Endothelial cell of umbilical vein (primary cell): ENCODE measurements around the gene GPR135. TPM values are rescaled to one million over a fixed set of nuclear protein-coding genes. Genes with fewer than 3 reads are reported as not detected.

Experiments
- BruUV-seq: library from RNA; stranded (reverse); fragments of 400-500 nt; replicated peaks from 2 replicates; lab custom pipeline; 2021; lab: Mats Ljungman, UMichigan
- CTCF ChIA-PET: fragments of 300-600, 350-600 bp; sonication (Branson Sonifier 250); formaldehyde crosslinking; loops from one replicate; lab custom pipeline; 2021; ENCODE audit warnings: antibody characterized with exemption, inconsistent platforms; lab: Charles Lee
- POLR2A ChIA-PET: fragments of 300-600, 350-600 bp; sonication (Branson Sonifier 250); formaldehyde crosslinking; loops from one replicate; lab custom pipeline; 2021; ENCODE audit warnings: antibody characterized with exemption, inconsistent platforms; lab: Charles Lee
- DNase-seq: peaks from one replicate; pipeline ENCODE4 v3.0.0-alpha.2; 2011; ENCODE audit warnings: low read depth, low spot score
- FAIRE-seq: peaks from 2 replicates; lab custom pipeline; 2011; peaks lifted over from hg19 to GRCh38; lab: Jason Lieb, UNC
- H2AFZ ChIP-seq: 2 replicates; pipeline ENCODE4 v1.6.0; 2012; ENCODE audit warnings: low read depth, low read length, control low read depth, inconsistent platforms
- H3K27ac ChIP-seq: 2 replicates; pipeline ENCODE4 v1.5.1; 2011; ENCODE audit warnings: low read depth, mild to moderate bottlenecking, control low read depth, low read length, moderate library complexity; ENCODE audit not compliant: insufficient read depth
- H3K27me3 ChIP-seq, 2 experiments: 2 replicates each; pipeline versions ENCODE4 v1.6.0 to v1.6.1; 2011; ENCODE audit warnings: low read length in 2 of 2, mixed read lengths in 1 of 2; ENCODE audit not compliant: control insufficient read depth in 2 of 2, insufficient read depth in 2 of 2
- H3K36me3 ChIP-seq, 2 experiments: 2 replicates in 1 of 2; 3 replicates in 1 of 2; pipeline ENCODE4 v1.5.1; 2011; ENCODE audit warnings: low read length in 2 of 2, mild to moderate bottlenecking in 1 of 2, moderate library complexity in 1 of 2; ENCODE audit not compliant: control insufficient read depth in 2 of 2, insufficient read depth in 2 of 2; ENCODE audit errors: extremely low read depth in 1 of 2
- H3K4me1 ChIP-seq: 3 replicates; pipeline ENCODE4 v1.5.1; 2011; ENCODE audit warnings: mild to moderate bottlenecking, low read length; ENCODE audit not compliant: control insufficient read depth, insufficient read depth; ENCODE audit errors: extremely low read depth
- H3K4me2 ChIP-seq: 2 replicates; pipeline ENCODE4 v1.6.1; 2011; ENCODE audit warnings: low read length, control low read depth, mixed read lengths; ENCODE audit not compliant: insufficient read depth
- H3K4me3 ChIP-seq, 3 experiments: fragments of 200-600 bp in 1 of 3; sonication (generic), shearing (Covaris generic) in 1 of 3; replicated peaks in 1 of 3; 2 replicates each; pipeline ENCODE4 v1.5.1; 2011 to 2016; ENCODE audit warnings: control low read depth in 3 of 3, low read length in 3 of 3, mild to moderate bottlenecking in 2 of 3, inconsistent platforms in 1 of 3, low read depth in 1 of 3, moderate library complexity in 1 of 3; ENCODE audit not compliant: insufficient read depth in 1 of 3
- H3K79me2 ChIP-seq: 2 replicates; pipeline ENCODE4 v1.6.0; 2012; ENCODE audit warnings: low read length, inconsistent platforms; ENCODE audit not compliant: control insufficient read depth, insufficient read depth
- H3K9ac ChIP-seq: replicated peaks from 2 replicates; pipeline ENCODE3; 2011; ENCODE audit warnings: low read length, control low read depth; ENCODE audit not compliant: insufficient read depth; ENCODE audit errors: extremely low read depth
- H3K9me1 ChIP-seq: replicated peaks from 3 replicates; pipeline ENCODE4 v1.6.0; 2011; ENCODE audit warnings: mild to moderate bottlenecking, low read length; ENCODE audit not compliant: control insufficient read depth, insufficient read depth; ENCODE audit errors: extremely low read depth
- H3K9me3 ChIP-seq: replicated peaks from 2 replicates; pipeline ENCODE4 v1.5.1; 2012; ENCODE audit warnings: low read length, inconsistent platforms; ENCODE audit not compliant: control insufficient read depth, insufficient read depth
- H4K20me1 ChIP-seq: replicated peaks from 2 replicates; pipeline ENCODE3; 2011; ENCODE audit warnings: mild to moderate bottlenecking, low read length; ENCODE audit not compliant: control insufficient read depth, insufficient read depth; ENCODE audit errors: extremely low read depth
- CTCF ChIP-seq, 2 donors: IDR thresholded peaks; 1 replicate in 1 of 2; 2 replicates in 1 of 2; pipeline ENCODE4 v1.5.1; 2011; ENCODE audit warnings: low read length in 2 of 2, mild to moderate bottlenecking in 2 of 2, moderate library complexity in 2 of 2, control low read depth in 1 of 2, inconsistent platforms in 1 of 2, low read depth in 1 of 2; ENCODE audit not compliant: insufficient read depth in 1 of 2; ENCODE audit errors: extremely low read depth in 1 of 2
- EZH2 ChIP-seq: IDR thresholded peaks from 2 replicates; pipeline ENCODE4 v1.6.1; 2012; ENCODE audit warnings: borderline replicate concordance, low read depth, mild to moderate bottlenecking, moderate library complexity, low read length, inconsistent platforms; ENCODE audit not compliant: severe bottlenecking
- FOS ChIP-seq: IDR thresholded peaks from 2 replicates; pipeline ENCODE4 v1.6.1; 2011; ENCODE audit warnings: mild to moderate bottlenecking, low read length, moderate library complexity, borderline replicate concordance; ENCODE audit not compliant: insufficient read depth
- GATA2 ChIP-seq: IDR thresholded peaks from 2 replicates; pipeline ENCODE4 v1.7.0; 2011; ENCODE audit warnings: low read depth, mild to moderate bottlenecking, moderate library complexity, mixed read lengths, low read length; ENCODE audit not compliant: insufficient read length, insufficient read depth
- JUN ChIP-seq: IDR thresholded peaks from 2 replicates; pipeline ENCODE4 v1.6.1; 2011; ENCODE audit warnings: borderline replicate concordance, low read depth; ENCODE audit not compliant: insufficient read length, insufficient read depth
- MAX ChIP-seq: IDR thresholded peaks from 2 replicates; pipeline ENCODE4 v1.6.1; 2011; ENCODE audit not compliant: insufficient read depth, insufficient read length
- MYC ChIP-seq: IDR thresholded peaks from one replicate; pipeline ENCODE4 v1.6.1; 2011; ENCODE audit warnings: mild to moderate bottlenecking, low read depth, low read length
- POLR2A ChIP-seq: IDR thresholded peaks from 2 replicates; pipeline ENCODE4 v1.6.1; 2012; ENCODE audit warnings: low read depth, mild to moderate bottlenecking, control low read depth, low read length
- POLR2AphosphoS5 ChIP-seq: IDR thresholded peaks from 2 replicates; pipeline ENCODE4 v1.6.1; 2012; ENCODE audit warnings: low read depth, mild to moderate bottlenecking, control low read depth, low read length, moderate library complexity; ENCODE audit not compliant: insufficient read depth
- dilution Hi-C: fragments of 300-500 bp; cut with MboI; formaldehyde crosslinking; loops from one replicate; pipeline ENCODE4 v1.15.0; 2019; ENCODE audit warnings: low sequenced_read_pairs; ENCODE audit not compliant: extremely low pct_ligation_motif_present
- intact Hi-C: fragments of 100-400 bp; cut with micrococcal nuclease; formaldehyde crosslinking; loops from one replicate; pipeline ENCODE4 v1.10.0; 2022
- polyA plus RNA-seq, 4 experiments: library from polyadenylated mRNA; depleted of rRNA in 3 of 4; stranded (reverse) in 3 of 4; unstranded in 1 of 4; fragments of >200 nt; gene quantifications; 2 replicates each; pipeline versions ENCODE4 v1.2.1 to v1.2.3, GENCODE V29; 2011 to 2012; ENCODE audit warnings: missing spikeins in 1 of 4
- total RNA-seq: library from RNA; stranded (reverse); gene quantifications from 2 replicates; pipeline ENCODE4 v1.2.3, GENCODE V29; 2021

Gene GPR135
- total and polyA plus RNA-seq, 2 donors (not counting 3 experiments of a cell fraction or from before 2014, with no cell fraction given): 0.80 to 3.4 TPM

DNA sequence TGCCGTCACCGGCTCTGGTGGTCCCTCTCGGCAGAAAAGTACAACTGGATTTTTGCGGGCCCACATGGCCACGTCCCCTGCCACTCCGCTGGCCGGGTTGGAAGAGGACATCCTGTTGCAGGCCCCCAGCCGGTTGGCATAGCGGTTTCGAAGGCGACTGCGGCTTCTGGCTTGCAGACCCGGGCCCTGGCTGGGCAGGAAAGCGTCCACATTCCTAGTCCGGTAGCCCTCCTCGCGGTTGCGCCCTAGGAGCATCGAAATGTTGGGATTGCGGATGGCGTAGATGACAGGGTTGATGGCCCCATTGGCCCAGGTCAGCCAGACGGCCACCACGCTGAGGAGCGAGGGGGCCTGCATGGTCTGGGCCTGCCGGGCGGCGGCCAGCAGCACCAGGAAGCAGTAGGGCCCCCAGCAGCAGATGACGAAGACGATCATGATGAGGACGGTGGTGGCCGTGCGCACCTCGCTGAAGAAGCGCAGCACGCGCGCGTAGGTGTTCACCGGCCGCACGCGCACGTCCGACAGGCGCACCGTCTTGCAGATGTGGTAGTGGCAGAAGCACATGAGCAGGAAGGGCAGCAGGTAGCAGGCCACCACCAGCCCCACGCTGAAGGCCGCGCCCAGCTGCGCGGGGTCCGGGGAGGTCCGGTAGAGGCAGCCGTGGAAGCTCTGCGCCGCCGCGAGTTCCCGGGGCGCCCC, 1.2 kb downstream of the GPR135 start:
- dilution Hi-C loops: no loop called here
- no peak overlapping the region for H3K27ac ChIP-seq
- POLR2A ChIA-PET: no interaction called here
- TF ChIP-seq FOS (no peak), GATA2 (no peak), EZH2 (no peak), MAX (no peak), POLR2AphosphoS5 (no peak), JUN (no peak), MYC (no peak), POLR2A (no peak), CTCF (IDR thresholded peaks at IDR 0.05; ENCODE audit: extremely low read depth in 1 of 2, insufficient read depth in 1 of 2, low read depth in 1 of 2, low read length in 2 of 2) (no peak)
- H3K4me1 ChIP-seq: peaks cover 5% of the 10 kb centered on the region
- DNase-seq (no peak), FAIRE-seq (no peak)
- H4K20me1 ChIP-seq: no peaks in the 10 kb centered on the region
- H3K79me2 ChIP-seq: no peaks in the 10 kb centered on the region
- H3K36me3 ChIP-seq: no peaks in the 10 kb centered on the region
- no peaks in the 10 kb centered on the region for H3K9me1 ChIP-seq
- no TSS peak for BruUV-seq
- H3K4me3 ChIP-seq: peak overlapping the region; percentile 18 to 48 (median 29)
- no peaks in the 10 kb centered on the region for H3K9me3 ChIP-seq
- intact Hi-C loops: no loop called here
- peak overlapping the region; percentile 42 for H3K9ac ChIP-seq
- CTCF ChIA-PET: interaction anchor here (1.2 to 2.0 kb wide), 3 partner anchors 20 to 331 kb away, joined by 4 to 18 read pairs (median 9); partner anchors contain the start of genes JKAMP and L3HYPDH
- H3K27me3 ChIP-seq: no peaks in the 10 kb centered on the region
- H3K4me2 ChIP-seq: peak overlapping the region; percentile 53
- peak overlapping the region; percentile 95 for H2AFZ ChIP-seq
